Natural killer cell (primary cell): ENCODE results near the gene PES1. TPM values are rescaled to one million over a fixed set of nuclear protein-coding genes. Genes with fewer than 3 reads are reported as not detected.
"Not testable (repeated sequence)": the region's sequence is repeated elsewhere in the genome, so short reads cannot be mapped to it uniquely, and the experiment has no call there.

Experiments used
- ATAC-seq, 3 donors: fragments of 150-1000 bp in 2 of 3; fragments of 200-7000 bp in 1 of 3; cut with Tn5 transposase; 1 replicate in 1 of 3; 2 replicates in 2 of 3; pipeline ENCODE4 v1.10.0; 2021; ENCODE audit warnings: mild to moderate bottlenecking in 2 of 3, moderate library complexity in 2 of 3
- DNase-seq, 2 donors: peaks; one replicate each; pipeline versions ENCODE4 v3.0.0 to v3.0.0-alpha.2; 2013 to 2021; ENCODE audit warnings: mixed read lengths in 1 of 2
- H3K27ac ChIP-seq: one replicate; pipeline ENCODE4 v1.5.1; 2013; ENCODE audit warnings: mild to moderate bottlenecking, low read length
- H3K27me3 ChIP-seq: one replicate; pipeline ENCODE4 v1.6.1; 2013; ENCODE audit warnings: low read length; ENCODE audit not compliant: control insufficient read depth, insufficient read depth
- H3K36me3 ChIP-seq: one replicate; pipeline ENCODE4 v1.6.1; 2013; ENCODE audit warnings: low read length; ENCODE audit not compliant: control insufficient read depth, insufficient read depth
- H3K4me1 ChIP-seq: one replicate; pipeline ENCODE4 v1.6.1; 2013; ENCODE audit warnings: low read length; ENCODE audit not compliant: control insufficient read depth, insufficient read depth
- H3K4me3 ChIP-seq: one replicate; pipeline ENCODE4 v1.5.1; 2013; ENCODE audit warnings: low read length
- H3K9me3 ChIP-seq: one replicate; pipeline ENCODE4 v1.6.1; 2013; ENCODE audit warnings: low read length; ENCODE audit not compliant: control insufficient read depth, insufficient read depth
- H3K27ac Mint-ChIP-seq, 2 donors: one replicate each; pipeline ENCODE4 v1.8.0; 2022; ENCODE audit warnings: mild to moderate bottlenecking in 2 of 2, mixed read lengths in 2 of 2, moderate library complexity in 1 of 2
- H3K27me3 Mint-ChIP-seq, 2 donors: one replicate each; pipeline ENCODE4 v1.8.0; 2022; ENCODE audit warnings: low read depth in 2 of 2, mixed read lengths in 2 of 2
- H3K36me3 Mint-ChIP-seq: one replicate; pipeline ENCODE4 v1.8.0; 2022; ENCODE audit warnings: mixed read lengths
- H3K4me1 Mint-ChIP-seq, 2 donors: one replicate each; pipeline ENCODE4 v1.8.0; 2022; ENCODE audit warnings: mixed read lengths in 2 of 2
- H3K4me3 Mint-ChIP-seq: one replicate; pipeline ENCODE4 v1.8.0; 2022; ENCODE audit warnings: mild to moderate bottlenecking, moderate library complexity, mixed read lengths
- H3K9me3 Mint-ChIP-seq, 2 donors: one replicate each; pipeline ENCODE4 v1.8.0; 2022; ENCODE audit warnings: mixed read lengths in 2 of 2
- WGBS: methylation state at CpG from one replicate; pipeline ENCODE4 v1.1.7; 2013; ENCODE audit warnings: missing lambda C conversion rate; ENCODE audit not compliant: insufficient coverage; 5-methylcytosine and 5-hydroxymethylcytosine counted together
- intact Hi-C: fragments of 100-400 bp; cut with micrococcal nuclease; formaldehyde crosslinking; loops from one replicate; pipeline ENCODE4 v1.14.2; 2022
- total RNA-seq, 4 donors: library from RNA; stranded (reverse); fragments of 120-200 nt in 1 of 4; gene quantifications; one replicate each; pipeline versions ENCODE4 v1.2.3 to v1.2.4, GENCODE V29; 2013 to 2022
- TF ChIP-seq, protein P1 (sequence below): fragments of 200-600 bp; IDR thresholded peaks from one replicate; pipeline ENCODE4 v1.8.0; 2022; ENCODE audit warnings: antibody characterized with exemption

Gene PES1
- total RNA-seq, 3 donors from 2014 or later (not counting 1 experiment from before 2014, with no cell fraction given), result 30.9 to 39.7 (median 34.9) TPM

DNA sequence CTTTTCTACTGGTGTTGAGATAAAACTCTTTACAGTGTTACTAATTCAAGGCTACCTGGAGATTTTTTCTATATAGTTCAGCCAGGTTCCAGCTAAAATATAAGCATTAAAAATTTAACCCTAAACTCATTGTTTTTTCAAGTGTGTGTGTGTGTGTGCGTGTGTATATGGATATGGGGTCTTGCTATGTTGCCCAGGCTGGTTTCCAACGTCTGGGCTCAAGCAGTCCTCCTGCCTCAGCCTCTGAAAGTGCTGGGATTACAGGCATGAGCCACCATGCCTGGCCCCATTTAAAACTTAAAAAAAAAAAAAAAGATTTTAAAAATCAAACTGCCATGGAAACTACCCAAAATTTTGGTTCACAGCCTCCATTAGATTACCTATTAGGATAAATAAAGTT lies 4.5 kb upstream of the PES1 start:
- H3K27ac Mint-ChIP-seq, result no peak overlapping the region
- H3K4me3 Mint-ChIP-seq, result no peak overlapping the region
- no peaks in the 10 kb centered on the region for H3K36me3 Mint-ChIP-seq
- no peaks in the 10 kb centered on the region for H3K4me1 Mint-ChIP-seq
- no peaks in the 10 kb centered on the region for H3K27me3 Mint-ChIP-seq
- ATAC-seq (no peak), DNase-seq (no peak)
- Histone ChIP-seq H3K9me3 (no peaks in the 10 kb centered on the region), H3K4me1 (peaks cover 7% of the 10 kb centered on the region), H3K4me3 (no peak overlapping the region), H3K27ac (no peak overlapping the region), H3K36me3 (no peaks in the 10 kb centered on the region), H3K27me3 (no peaks in the 10 kb centered on the region)
- no peaks in the 10 kb centered on the region for H3K9me3 Mint-ChIP-seq
- TF ChIP-seq, protein P1, sequence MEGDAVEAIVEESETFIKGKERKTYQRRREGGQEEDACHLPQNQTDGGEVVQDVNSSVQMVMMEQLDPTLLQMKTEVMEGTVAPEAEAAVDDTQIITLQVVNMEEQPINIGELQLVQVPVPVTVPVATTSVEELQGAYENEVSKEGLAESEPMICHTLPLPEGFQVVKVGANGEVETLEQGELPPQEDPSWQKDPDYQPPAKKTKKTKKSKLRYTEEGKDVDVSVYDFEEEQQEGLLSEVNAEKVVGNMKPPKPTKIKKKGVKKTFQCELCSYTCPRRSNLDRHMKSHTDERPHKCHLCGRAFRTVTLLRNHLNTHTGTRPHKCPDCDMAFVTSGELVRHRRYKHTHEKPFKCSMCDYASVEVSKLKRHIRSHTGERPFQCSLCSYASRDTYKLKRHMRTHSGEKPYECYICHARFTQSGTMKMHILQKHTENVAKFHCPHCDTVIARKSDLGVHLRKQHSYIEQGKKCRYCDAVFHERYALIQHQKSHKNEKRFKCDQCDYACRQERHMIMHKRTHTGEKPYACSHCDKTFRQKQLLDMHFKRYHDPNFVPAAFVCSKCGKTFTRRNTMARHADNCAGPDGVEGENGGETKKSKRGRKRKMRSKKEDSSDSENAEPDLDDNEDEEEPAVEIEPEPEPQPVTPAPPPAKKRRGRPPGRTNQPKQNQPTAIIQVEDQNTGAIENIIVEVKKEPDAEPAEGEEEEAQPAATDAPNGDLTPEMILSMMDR, result no peak
- intact Hi-C loops, result no loop called here
- WGBS, result 43% methylated on average over 1 of the region's 2 CpGs

DNA sequence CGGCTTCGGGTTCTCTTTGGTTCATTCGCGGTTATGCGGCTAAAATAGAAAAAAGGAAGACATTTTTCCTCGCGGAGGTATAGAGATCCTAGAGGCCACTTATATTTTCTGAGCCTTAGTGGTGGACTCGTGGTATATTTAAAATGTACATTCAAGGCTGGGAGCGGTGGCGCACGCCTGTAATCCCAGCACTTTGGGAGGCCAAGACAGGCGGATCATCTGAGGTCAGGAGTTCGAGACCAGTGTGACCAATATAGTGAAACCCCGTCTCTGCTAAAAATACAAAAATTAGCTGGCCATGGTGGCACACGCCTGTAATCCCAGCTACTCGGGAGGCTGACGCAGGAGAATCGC lies 627 bp upstream of the PES1 start:
- H3K27ac ChIP-seq, H3K36me3 Mint-ChIP-seq, H3K27me3 Mint-ChIP-seq, ATAC-seq, H3K27me3 ChIP-seq, H3K27ac Mint-ChIP-seq, H3K9me3 Mint-ChIP-seq, H3K4me3 Mint-ChIP-seq, DNase-seq, H3K9me3 ChIP-seq, H3K4me1 Mint-ChIP-seq: not testable (repeated sequence)
- H3K4me1 ChIP-seq, result peaks cover 11% of the 10 kb centered on the region
- H3K4me3 ChIP-seq, result peak overlapping the region; percentile 59
- intact Hi-C loops, result loop anchor here (1.0 kb wide), 1 partner anchor 43 kb away; the partner anchor contains the start of gene SLC35E4
- WGBS, result 41% methylated on average over 18 of the region's 18 CpGs
- H3K36me3 ChIP-seq, result peaks cover 18% of the 10 kb centered on the region

DNA sequence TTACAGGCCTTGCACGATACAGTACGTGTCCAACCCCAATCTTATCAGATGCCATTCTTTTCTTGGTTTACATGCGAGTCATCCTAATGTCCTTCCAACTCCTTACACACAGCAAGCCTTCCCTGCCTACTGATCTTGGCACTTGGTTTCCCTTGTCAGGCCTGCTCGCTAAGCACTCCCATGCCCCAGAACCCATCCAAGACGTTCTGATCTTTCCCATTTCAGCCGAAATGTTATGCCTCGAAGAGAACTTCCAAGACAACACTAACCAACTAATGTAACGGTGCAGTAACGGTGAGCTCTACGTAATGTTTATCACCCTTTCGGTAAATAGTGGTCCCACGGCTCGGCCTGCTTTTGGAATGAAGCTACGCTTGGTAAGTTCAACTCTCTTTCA lies 521 bp downstream of the PES1 start:
- ATAC-seq, result no peak
- no peaks in the 10 kb centered on the region for H3K27me3 ChIP-seq

DNA sequence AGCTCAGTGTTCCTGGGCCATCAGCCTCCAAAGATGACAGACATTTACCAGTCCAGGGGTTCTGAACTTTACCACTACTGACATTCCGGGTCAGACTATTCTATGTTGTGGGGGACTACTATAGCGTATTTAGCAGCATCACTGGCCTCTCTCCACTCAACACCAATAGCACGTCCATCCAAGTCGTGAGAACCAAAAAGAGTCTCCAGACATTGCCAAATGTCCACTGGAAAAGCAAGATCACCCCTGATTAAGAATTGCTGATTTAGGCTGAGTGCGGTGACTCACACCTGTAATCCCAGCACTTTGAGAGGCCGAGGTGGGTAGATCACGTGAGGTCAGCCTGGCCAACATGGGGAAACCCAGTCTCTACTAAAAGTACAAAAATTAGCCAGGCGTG lies 5.3 kb downstream of the PES1 start:
- Mint-ChIP-seq H3K36me3 (no peaks in the 10 kb centered on the region), H3K4me3 (no peak overlapping the region), H3K4me1 (no peaks in the 10 kb centered on the region), H3K27me3 (no peaks in the 10 kb centered on the region), H3K9me3 (no peaks in the 10 kb centered on the region), H3K27ac (no peak overlapping the region)
- peaks cover 6% of the 10 kb centered on the region for H3K4me1 ChIP-seq
- H3K27me3 ChIP-seq, result no peaks in the 10 kb centered on the region
- ATAC-seq (no peak), DNase-seq (no peak)
- H3K27ac ChIP-seq, result no peak overlapping the region
- H3K9me3 ChIP-seq, result no peaks in the 10 kb centered on the region
- 95% methylated on average over 8 of the region's 8 CpGs for WGBS
- no peak overlapping the region for H3K4me3 ChIP-seq
- TF ChIP-seq, protein P1, result no peak
- H3K36me3 ChIP-seq, result peaks cover 72% of the 10 kb centered on the region
- intact Hi-C loops, result no loop called here

More for the DNA sequence above, 521 bp downstream of the PES1 start:
- no peaks in the 10 kb centered on the region for H3K4me1 Mint-ChIP-seq
- Histone ChIP-seq H3K4me3 (peak overlapping the region; percentile 59), H3K27ac (peak overlapping the region; percentile 79), H3K4me1 (peaks cover 11% of the 10 kb centered on the region), H3K9me3 (no peaks in the 10 kb centered on the region), H3K36me3 (peaks cover 29% of the 10 kb centered on the region)
- H3K9me3 Mint-ChIP-seq, result no peaks in the 10 kb centered on the region
- no peaks in the 10 kb centered on the region for H3K27me3 Mint-ChIP-seq
- H3K36me3 Mint-ChIP-seq, result no peaks in the 10 kb centered on the region
- 10% methylated on average over 14 of the region's 14 CpGs for WGBS
- H3K27ac Mint-ChIP-seq, result no peak overlapping the region
- intact Hi-C loops, result no loop called here
- H3K4me3 Mint-ChIP-seq, result no peak overlapping the region
- TF ChIP-seq, protein P1, result no peak
- no peak for DNase-seq
